KMS-11 (cell line): ENCODE measurements around the gene GREM1.

Experiments used
- H2AFZ ChIP-seq: fragments of 200-600 bp; sonication (generic); 2 replicates; pipeline ENCODE4 v1.6.1; 2016; ENCODE audit warnings: antibody characterized with exemption, mixed run types, low read depth
- H3K27ac ChIP-seq: fragments of 200-600 bp; sonication (generic); 2 replicates; pipeline ENCODE4 v1.6.1; 2016; ENCODE audit warnings: mild to moderate bottlenecking, mixed run types
- H3K27me3 ChIP-seq: fragments of 200-600 bp; sonication (generic); 2 replicates; pipeline ENCODE4 v1.6.1; 2017; ENCODE audit warnings: mild to moderate bottlenecking, low read depth, mixed run types, moderate library complexity; ENCODE audit not compliant: insufficient read depth
- H3K36me3 ChIP-seq: fragments of 200-600 bp; sonication (generic); 2 replicates; pipeline ENCODE4 v1.6.1; 2017; ENCODE audit warnings: mild to moderate bottlenecking, mixed run types; ENCODE audit not compliant: insufficient read depth
- H3K4me1 ChIP-seq: fragments of 200-600 bp; sonication (generic); 2 replicates; pipeline ENCODE4 v1.6.1; 2016; ENCODE audit warnings: mild to moderate bottlenecking, low read depth, mixed run types; ENCODE audit not compliant: poor library complexity, severe bottlenecking
- H3K4me2 ChIP-seq: fragments of 200-600 bp; sonication (generic); 2 replicates; pipeline ENCODE4 v1.7.0; 2016; ENCODE audit warnings: mild to moderate bottlenecking, mixed run types
- H3K4me3 ChIP-seq: fragments of 200-600 bp; sonication (generic); IDR thresholded peaks from 2 replicates; pipeline ENCODE4 v1.6.1; 2017; ENCODE audit warnings: low read depth, low read length, mixed read lengths; ENCODE audit not compliant: insufficient read depth
- H3K79me2 ChIP-seq: fragments of 200-600 bp; sonication (generic); 2 replicates; pipeline ENCODE4 v1.6.1; 2016; ENCODE audit warnings: low read depth, mixed run types; ENCODE audit not compliant: insufficient read depth
- H3K9ac ChIP-seq: fragments of 200-600 bp; sonication (generic); 2 replicates; pipeline ENCODE4 v1.6.1; 2016; ENCODE audit warnings: mild to moderate bottlenecking, mixed run types
- H4K20me1 ChIP-seq: fragments of 200-600 bp; sonication (generic); 2 replicates; pipeline ENCODE4 v1.6.1; 2016; ENCODE audit warnings: mild to moderate bottlenecking, mixed run types; ENCODE audit not compliant: insufficient read depth
- CTCF ChIP-seq: fragments of 200-600 bp; sonication (generic); conservative IDR thresholded peaks from 2 replicates; pipeline ENCODE4 v1.6.1; 2017; ENCODE audit warnings: low read depth, mild to moderate bottlenecking, antibody characterized with exemption, low read length, moderate library complexity, mixed read lengths

The GREM1 gene

GRCh38 chr15:32750979-32751378, 33.2 kb downstream of the GREM1 start:
- Histone ChIP-seq H2AFZ (no peak overlapping the region), H3K27ac (no peak overlapping the region), H3K9ac (no peak overlapping the region), H3K79me2 (no peaks in the 10 kb centered on the region), H4K20me1 (no peaks in the 10 kb centered on the region), H3K4me3 (no peak overlapping the region), H3K36me3 (no peaks in the 10 kb centered on the region), H3K4me2 (no peak overlapping the region), H3K27me3 (no peaks in the 10 kb centered on the region), H3K4me1 (peaks cover 21% of the 10 kb centered on the region)
- TF ChIP-seq CTCF: no peak

DNA sequence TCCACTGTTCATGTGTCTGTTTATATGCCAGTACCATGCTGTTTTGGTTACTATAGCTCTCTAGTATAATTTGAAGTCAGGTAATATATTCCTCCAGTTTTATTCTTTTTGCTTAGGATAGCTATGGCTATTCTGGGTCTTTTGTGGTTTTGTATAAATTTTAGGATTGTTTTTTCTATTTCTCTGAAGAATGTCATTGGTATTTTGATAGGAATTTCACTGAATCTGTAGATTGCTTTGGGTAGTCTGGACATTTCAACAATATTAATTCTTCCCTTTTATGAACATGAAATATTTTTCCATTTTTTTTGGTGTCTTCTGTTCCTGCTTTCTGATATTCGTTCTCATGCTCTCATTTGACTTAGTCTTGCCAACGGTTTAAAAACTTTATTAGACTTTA, 39.6 kb downstream of the GREM1 start:
- Histone ChIP-seq H3K9ac (no peak overlapping the region), H2AFZ (no peak overlapping the region), H3K79me2 (no peaks in the 10 kb centered on the region), H3K27me3 (no peaks in the 10 kb centered on the region), H3K4me1 (peaks cover under 1% of the 10 kb centered on the region), H3K27ac (no peak overlapping the region), H3K4me2 (no peak overlapping the region), H3K4me3 (no peak overlapping the region), H3K36me3 (no peaks in the 10 kb centered on the region), H4K20me1 (no peaks in the 10 kb centered on the region)
- no peak for TF ChIP-seq CTCF

- Histone ChIP-seq H2AFZ (no peak overlapping the region; the same call in 1 of the 2 replicates), H3K27me3 (no peaks in the 10 kb centered on the region), H3K36me3 (no peaks in the 10 kb centered on the region), H3K4me1 (peaks cover 15% of the 10 kb centered on the region), H4K20me1 (no peaks in the 10 kb centered on the region), H3K9ac (no peak overlapping the region), H3K4me2 (peak overlapping the region; percentile 27; the same call in 1 of the 2 replicates), H3K79me2 (no peaks in the 10 kb centered on the region), H3K4me3 (no peak overlapping the region), H3K27ac (no peak overlapping the region)
- TF ChIP-seq CTCF: no peak
Observed at GRCh38 chr15:32763295-32763694, 45.5 kb downstream of the GREM1 start.

GRCh38 chr15:32765236-32765635, 47.4 kb downstream of the GREM1 start:
- Histone ChIP-seq H3K4me2 (no peak overlapping the region), H3K79me2 (no peaks in the 10 kb centered on the region), H3K4me1 (peaks cover 15% of the 10 kb centered on the region), H3K27ac (no peak overlapping the region), H3K9ac (no peak overlapping the region), H3K27me3 (no peaks in the 10 kb centered on the region), H4K20me1 (no peaks in the 10 kb centered on the region), H2AFZ (no peak overlapping the region), H3K36me3 (no peaks in the 10 kb centered on the region), H3K4me3 (no peak overlapping the region)
- no peak for TF ChIP-seq CTCF

DNA sequence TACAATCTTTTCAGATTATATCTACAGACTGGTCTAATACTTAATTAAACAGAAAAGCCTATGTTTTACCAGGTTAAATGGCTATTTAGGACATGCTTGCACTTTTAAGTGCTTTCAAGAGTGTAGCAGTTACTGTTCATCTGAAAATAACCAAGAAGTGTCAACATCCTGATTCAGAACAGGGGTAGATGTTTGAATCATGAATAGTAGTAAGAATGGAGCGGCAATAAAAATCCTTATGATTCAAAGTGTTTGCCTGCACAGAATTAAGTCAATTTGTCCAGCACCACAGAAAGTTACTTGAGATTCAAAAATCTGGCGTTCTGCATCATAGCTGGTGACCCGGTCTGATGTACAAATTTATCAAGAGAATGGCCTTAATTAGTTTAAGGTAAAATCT, 48.3 kb downstream of the GREM1 start:
- H3K27ac ChIP-seq: no peak overlapping the region
- H3K4me1 ChIP-seq: peaks cover 15% of the 10 kb centered on the region
- no peak overlapping the region for H3K4me3 ChIP-seq
- H3K36me3 ChIP-seq: no peaks in the 10 kb centered on the region
- H3K4me2 ChIP-seq: no peak overlapping the region
- no peaks in the 10 kb centered on the region for H3K27me3 ChIP-seq
- H4K20me1 ChIP-seq: no peaks in the 10 kb centered on the region
- H2AFZ ChIP-seq: no peak overlapping the region
- H3K79me2 ChIP-seq: no peaks in the 10 kb centered on the region
- TF ChIP-seq CTCF: no peak
- H3K9ac ChIP-seq: no peak overlapping the region
